NCI-H2227 (cell line): Measurements from ENCODE around the gene NODAL.

ENCODE experiments used
- DNase-seq: peaks from one replicate; lab custom pipeline; 2025; ENCODE audit not compliant: unreplicated experiment; lab: John Stamatoyannopoulos, UW

NODAL gene

DNA sequence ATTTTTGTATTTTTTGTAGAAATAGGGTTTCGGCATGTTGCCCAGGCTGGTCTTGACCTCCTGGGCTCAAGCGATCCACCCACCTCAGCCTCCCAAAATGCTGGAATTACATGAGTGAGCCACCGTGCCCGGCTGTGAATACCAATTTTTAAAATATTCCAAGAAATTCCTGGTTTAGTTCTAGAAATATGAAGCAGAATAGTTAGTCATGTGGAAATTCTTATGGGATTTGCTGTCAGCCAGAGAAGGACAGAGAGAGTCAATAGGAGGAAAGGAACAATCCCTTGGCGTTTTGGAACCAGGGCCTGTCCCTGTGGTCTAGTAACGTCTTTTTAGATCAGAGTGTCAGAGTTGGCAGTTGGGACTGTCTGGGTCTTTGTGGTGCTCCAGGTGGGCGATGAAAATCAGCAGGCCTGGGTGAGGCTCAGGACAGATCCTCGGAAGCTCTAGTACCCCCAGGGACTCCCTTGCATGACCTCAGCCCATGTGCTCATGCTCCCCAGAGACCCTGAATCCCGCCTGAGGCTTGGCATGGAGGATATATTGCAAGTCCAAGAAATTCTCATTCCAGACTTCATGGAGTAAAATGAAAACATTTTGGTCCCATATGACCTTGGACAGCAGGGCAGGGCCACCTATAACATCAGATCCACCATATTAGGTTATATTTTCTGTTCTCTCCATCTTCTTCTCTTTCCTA lies 7.8 kb downstream of the NODAL start:
- DNase-seq = no peak

DNA sequence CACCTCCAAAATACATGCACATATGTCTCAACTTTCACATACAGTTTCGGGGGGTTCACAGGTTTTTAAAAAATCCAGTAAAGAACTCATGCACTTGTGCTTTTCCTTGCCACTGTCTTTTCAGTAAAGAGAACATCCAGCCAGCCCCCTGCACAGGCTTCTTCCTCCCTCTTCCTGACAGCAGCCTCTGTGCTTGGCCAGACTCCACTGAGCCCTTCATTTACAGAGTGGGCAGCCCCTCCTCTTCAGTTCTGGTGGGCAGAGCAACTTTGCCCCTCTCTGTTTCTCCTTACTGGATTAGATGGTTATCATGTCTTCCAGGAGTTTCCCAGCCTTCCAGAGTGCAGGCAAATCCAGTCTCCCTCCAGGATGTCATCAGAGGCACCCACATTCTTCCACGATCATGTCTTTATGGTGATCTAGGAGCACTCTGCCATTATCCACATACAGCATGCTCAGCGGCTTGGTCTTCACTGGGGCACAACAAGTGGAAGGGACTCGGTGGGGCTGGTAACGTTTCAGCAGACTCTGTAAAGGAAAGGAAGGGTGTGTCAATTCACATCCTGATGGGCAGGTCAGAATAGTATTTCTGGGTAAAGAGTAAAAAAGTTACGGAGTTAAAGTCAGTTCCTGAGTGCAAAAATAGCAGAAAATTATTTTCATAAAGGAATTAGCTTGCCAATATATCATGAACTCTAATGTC lies 8.8 kb downstream of the NODAL start:
- no peak for DNase-seq

- no peak for DNase-seq
Measured at GRCh38 chr10:70432101-70432500, 9.4 kb downstream of the NODAL start.

DNA sequence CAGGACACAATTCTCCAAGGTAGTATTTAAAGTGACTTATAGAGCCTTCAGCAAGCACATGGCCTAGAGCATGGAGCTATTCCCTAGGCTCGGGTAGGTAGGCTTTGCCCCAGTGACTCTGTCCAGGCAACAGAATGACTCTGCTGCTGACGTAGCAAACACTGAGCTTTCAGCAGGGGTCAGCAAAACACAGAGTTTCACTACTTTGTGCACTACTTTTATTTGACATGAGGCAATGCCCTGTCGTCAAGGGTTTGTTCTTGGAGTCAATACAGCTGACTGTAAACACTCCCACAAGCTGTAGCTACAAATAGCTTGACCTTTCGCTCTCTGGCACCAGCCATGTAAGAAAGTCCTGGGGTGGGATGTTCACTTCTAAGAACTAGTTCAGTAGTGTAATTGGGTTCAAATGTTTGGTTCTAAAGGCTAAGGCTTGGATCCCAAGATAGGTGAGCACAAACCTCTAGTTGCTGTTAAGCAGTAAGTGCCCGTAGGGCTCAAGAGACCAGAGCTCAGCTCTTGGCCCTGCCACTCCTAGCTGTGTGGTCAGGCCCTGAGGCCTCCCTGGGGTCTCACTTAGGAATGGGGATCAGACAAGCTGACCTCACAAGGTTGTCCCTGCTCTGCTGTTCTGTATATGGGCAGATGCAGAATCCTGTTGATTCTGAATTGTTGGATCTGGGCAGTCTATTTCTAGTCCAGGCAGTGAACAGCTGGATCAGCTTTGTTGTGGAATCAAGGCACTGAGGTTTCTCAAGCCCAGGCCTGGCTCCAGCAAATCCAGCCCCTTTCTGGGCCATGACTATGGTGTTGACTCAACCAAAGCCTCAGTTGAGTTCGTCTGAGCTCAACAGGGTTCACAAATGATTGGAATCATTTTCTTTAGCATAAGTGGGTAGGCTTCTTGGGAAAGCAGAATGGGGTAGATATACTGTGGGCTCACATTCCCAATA lies 10.7 kb downstream of the NODAL start:
- no peak for DNase-seq

DNA sequence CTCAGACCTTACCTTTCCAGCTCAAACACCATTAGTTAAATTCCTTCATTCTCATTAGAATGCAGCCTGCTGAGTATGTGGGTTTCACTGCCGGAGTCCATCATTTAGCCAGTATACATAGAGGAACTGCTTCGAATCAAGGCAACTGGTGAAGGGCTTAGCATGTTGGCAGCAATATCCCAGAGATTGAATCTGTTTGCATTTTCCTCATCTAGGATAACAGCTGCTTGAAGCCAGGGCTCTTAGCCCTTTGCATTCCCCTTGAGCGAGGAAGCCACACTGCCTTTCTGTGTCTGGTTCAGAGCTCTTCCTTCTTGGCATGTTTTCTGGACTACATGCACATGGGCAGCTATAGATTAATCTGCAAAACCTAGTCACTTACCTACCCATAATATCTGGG lies 14.7 kb downstream of the NODAL start:
- no peak for DNase-seq

- no peak for DNase-seq
Measured at GRCh38 chr10:70425096-70425495, 16.4 kb downstream of the NODAL start.

DNA sequence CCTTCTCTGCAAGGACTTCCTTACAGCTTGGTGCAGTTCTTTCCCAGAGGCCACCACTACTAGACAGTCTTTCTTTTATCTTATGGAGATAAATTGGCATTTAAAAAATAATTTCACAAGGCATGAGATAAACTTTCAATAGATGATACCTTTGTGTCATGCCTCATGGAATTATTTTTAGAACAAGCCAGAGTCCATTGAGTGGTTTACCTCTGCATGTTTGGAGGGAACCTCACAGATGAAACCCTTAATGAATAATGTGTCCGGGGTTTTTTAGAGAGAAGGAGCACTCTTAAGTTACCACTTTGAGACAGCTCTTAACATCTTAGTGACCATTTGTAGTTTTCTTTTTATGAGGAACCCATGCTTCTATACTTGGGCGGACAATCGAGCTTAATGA lies 17.2 kb downstream of the NODAL start:
- DNase-seq = no peak

GRCh38 chr10:70418713-70419112 lies 22.8 kb downstream of the NODAL start:
- DNase-seq = no peak

DNA sequence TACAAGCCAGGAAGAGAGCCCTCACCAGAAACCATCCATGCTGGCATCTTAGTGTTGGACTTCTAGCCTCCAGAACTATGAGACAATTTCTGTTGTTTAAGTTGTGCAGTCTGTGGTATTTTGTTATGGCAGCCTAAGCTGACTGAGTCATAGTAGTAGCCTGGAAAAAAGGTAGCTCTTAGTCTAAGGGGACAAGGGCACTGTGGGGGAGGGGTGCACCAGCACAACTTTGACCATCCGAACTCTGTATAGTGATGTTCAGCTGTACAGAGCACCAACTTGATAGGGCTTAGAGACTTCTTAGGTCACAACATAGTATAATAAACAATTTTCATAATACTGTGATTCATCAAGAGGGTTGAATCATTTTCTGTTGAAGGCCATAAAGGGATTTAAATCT lies 23.3 kb downstream of the NODAL start:
- no peak for DNase-seq

GRCh38 chr10:70417568-70417967 lies 23.9 kb downstream of the NODAL start:
- DNase-seq = no peak

DNA sequence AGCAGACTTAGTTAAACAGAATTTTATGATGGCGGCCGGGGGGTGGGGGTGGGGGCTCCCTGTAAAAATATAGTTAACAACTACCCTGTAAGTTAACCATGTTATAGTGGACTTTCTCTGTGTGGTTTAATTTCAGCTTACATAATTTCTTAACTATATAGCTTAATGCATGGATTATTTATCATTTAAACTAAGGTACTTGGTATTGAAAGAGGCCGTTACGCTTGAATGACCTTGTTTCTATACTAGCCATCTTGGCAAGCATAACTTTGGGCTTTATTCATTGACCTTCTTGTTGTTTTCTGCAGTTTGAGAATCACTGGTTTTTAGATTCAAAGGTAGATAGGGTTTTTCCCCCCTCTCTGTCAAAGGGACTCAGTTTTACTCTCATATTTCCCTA lies 29.1 kb downstream of the NODAL start:
- no peak for DNase-seq

DNA sequence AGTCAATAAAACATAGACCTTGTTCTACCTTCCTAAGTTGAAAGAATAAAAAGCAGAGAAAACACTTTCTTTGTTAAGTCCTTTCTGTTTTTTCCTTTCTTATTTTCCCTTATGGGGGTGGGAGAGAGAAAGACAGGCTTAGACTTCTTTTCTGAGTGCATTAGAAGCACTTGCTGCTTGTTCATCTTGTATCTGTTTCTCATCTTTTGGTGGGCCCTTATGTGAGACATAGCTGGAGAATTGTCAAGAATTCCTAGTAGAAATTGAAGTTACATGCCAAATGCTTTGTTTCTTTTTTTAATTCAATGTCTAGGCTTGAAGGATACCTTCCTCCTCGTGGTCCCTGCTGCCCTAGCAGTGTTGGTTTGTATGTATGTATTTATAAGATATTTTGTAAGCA lies 30.9 kb downstream of the NODAL start:
- no peak for DNase-seq

- no peak for DNase-seq
Measured at GRCh38 chr10:70409772-70410171, 31.7 kb downstream of the NODAL start.

DNA sequence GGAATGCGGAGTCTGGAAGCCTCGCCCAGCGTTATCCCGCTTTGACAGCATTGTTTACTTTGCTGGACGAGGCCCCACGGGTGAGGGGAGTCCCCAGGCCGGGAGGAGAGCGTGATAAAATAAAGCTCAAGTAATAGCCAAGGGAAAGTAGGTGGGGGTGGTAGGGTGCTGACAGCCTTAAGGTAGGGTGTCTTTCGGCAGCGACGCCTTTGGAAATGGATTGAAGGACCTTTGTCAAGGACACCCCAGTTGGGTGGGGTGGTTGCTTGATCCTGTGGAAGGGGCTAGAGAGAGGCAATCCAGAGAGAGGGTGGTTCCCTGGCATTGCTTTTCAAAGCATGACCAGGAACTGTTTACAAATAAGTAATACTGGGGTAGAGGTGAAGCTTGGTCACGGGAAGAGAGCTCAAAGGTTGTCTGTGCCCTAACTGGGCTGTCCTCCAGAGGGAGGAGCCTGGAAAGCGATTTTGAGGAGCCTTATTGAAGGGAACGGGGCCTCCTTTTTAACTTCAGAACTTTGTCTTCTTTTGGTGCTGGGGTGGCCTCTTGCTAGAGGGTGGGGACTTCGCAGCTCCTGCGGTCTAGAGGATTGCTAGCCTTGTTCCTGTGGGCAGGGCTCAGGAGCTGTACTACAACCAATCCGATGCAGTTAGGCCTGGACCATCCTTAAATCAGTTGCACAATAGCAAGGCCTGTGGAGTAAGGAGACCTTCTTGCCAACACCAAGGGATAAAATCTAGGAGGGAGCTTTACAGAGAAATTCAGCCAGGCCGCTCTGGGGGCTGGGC lies 36.2 kb downstream of the NODAL start:
- DNase-seq = peak; percentile 41

- DNase-seq = no peak
Measured at GRCh38 chr10:70404787-70405036, 36.8 kb downstream of the NODAL start.

- DNase-seq = peak; percentile 92
Measured at GRCh38 chr10:70404036-70404786, 37.3 kb downstream of the NODAL start, which contains the start of gene EIF4EBP2. TSS of gene EIF4EBP2 (plus strand) at chr10:70404145. CDS start at chr10:70404402, 257 bp downstream.

GRCh38 chr10:70403483-70404035 lies 37.9 kb downstream of the NODAL start:
- no peak for DNase-seq

DNA sequence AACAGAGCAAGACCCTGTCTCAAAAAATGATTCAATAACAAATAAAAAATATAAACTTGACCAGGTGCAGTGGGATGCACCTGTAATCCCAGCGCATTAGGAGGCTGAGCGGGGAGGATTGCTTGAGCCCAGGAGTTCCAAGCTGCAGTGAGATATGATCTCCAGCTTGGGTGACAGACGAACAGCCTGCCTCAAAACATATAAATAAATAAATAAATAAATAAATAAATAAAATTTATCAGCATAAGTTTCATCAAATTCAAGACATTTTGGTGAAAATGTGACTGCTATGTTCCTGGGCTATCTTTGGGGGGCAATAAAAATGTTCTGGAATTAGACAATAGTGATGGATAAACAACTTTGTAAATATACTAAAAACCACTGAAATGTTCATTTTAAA lies 42.3 kb downstream of the NODAL start:
- no peak for DNase-seq

GRCh38 chr10:70396140-70396539 lies 45.3 kb downstream of the NODAL start:
- DNase-seq = no peak

DNA sequence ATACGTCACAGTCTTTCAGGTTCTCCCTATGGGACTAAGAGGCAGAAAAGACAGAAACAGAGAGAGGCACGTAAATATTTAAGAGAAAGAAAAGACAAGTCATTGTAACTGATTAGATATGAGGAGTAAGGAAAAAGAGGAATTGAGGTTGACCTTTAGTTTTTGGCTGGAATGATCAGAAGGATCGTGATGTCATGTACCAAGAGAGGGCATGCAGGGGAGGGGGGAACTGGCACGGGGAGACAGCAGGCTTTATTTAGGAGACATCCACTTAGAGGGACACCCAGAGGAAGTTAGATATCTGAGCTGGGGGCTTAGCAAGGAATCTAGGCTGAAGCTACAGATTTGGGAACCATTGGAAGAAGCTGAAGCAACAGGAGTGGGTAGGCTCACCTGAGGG lies 49.8 kb downstream of the NODAL start:
- DNase-seq = no peak
